A673 (cell line): ENCODE data around the gene RNASE8. TPM values are rescaled to one million over a fixed set of nuclear protein-coding genes. Genes with fewer than 3 reads are reported as not detected.

Experiments
- BruUV-seq: library from RNA; stranded (reverse); fragments of 400-500 nt; replicated peaks from 2 replicates; lab custom pipeline; 2021; lab: Mats Ljungman, UMichigan
- CTCF ChIA-PET: fragments of 300-600 bp; sonication (Branson Sonifier 250); formaldehyde crosslinking; loops from one replicate; lab custom pipeline; 2022; ENCODE audit warnings: antibody characterized with exemption; lab: Charles Lee
- POLR2A ChIA-PET: fragments of 300-600 bp; sonication (Branson Sonifier 250); formaldehyde crosslinking; loops from one replicate; lab custom pipeline; 2022; ENCODE audit warnings: antibody characterized with exemption; ENCODE audit not compliant: low non-redundant PET; lab: Charles Lee
- DNase-seq: peaks from one replicate; pipeline ENCODE4 v3.0.0-alpha.2; 2015; ENCODE audit warnings: low spot score
- H3K27ac ChIP-seq: fragments of 200-600 bp; sonication (generic); 2 replicates; pipeline ENCODE4 v1.5.1; 2016; ENCODE audit warnings: mixed run types, low read depth, mild to moderate bottlenecking, mixed read lengths, antibody characterized with exemption, low read length; ENCODE audit not compliant: poor library complexity, severe bottlenecking
- H3K27me3 ChIP-seq: fragments of 200-600 bp; sonication (generic); replicated peaks from 2 replicates; pipeline ENCODE4 v1.6.1; 2017; ENCODE audit warnings: mixed run types, low read depth, mild to moderate bottlenecking, mixed read lengths, antibody characterized with exemption, low read length; ENCODE audit not compliant: insufficient read depth, poor library complexity
- H3K36me3 ChIP-seq: fragments of 200-600 bp; sonication (generic); 2 replicates; pipeline ENCODE4 v1.6.1; 2016; ENCODE audit warnings: mixed run types, mild to moderate bottlenecking, mixed read lengths, antibody characterized with exemption, low read length; ENCODE audit not compliant: insufficient read depth, poor library complexity, severe bottlenecking
- H3K4me1 ChIP-seq: fragments of 200-600 bp; sonication (generic); 2 replicates; pipeline ENCODE4 v1.6.1; 2017; ENCODE audit warnings: mixed run types, mild to moderate bottlenecking, mixed read lengths, antibody characterized with exemption, low read length; ENCODE audit not compliant: insufficient read depth, poor library complexity, severe bottlenecking
- H3K4me3 ChIP-seq: fragments of 200-600 bp; sonication (generic); 2 replicates; pipeline ENCODE4 v1.5.1; 2016; ENCODE audit warnings: low read depth, mixed run types, mild to moderate bottlenecking, mixed read lengths, low read length; ENCODE audit not compliant: poor library complexity, severe bottlenecking
- H3K9me3 ChIP-seq: fragments of 200-600 bp; sonication (generic); 2 replicates; pipeline ENCODE4 v1.6.1; 2016; ENCODE audit warnings: mixed run types, low read depth, mild to moderate bottlenecking, mixed read lengths, antibody characterized with exemption, low read length; ENCODE audit not compliant: poor library complexity, severe bottlenecking
- CTCF ChIP-seq: fragments of 300-800, 200-600 bp; sonication (generic); conservative IDR thresholded peaks from 2 replicates; pipeline ENCODE4 v1.5.1; 2017; ENCODE audit warnings: low read depth, mild to moderate bottlenecking, antibody characterized with exemption, low read length, moderate library complexity, mixed read lengths
- EZH2 ChIP-seq: fragments of 200-600 bp; sonication (generic); IDR thresholded peaks from 2 replicates; pipeline ENCODE4 v1.6.1; 2017; ENCODE audit warnings: borderline replicate concordance, low read depth, mild to moderate bottlenecking, mixed read lengths, antibody characterized with exemption, low read length; ENCODE audit not compliant: poor library complexity, severe bottlenecking
- intact Hi-C: fragments of 100-400 bp; cut with micrococcal nuclease; formaldehyde crosslinking; loops from one replicate; pipeline ENCODE4 v1.10.0; 2022; ENCODE audit not compliant: unreplicated experiment
- total RNA-seq: library from RNA; stranded (reverse); gene quantifications from 2 replicates; pipeline ENCODE4 v1.2.3, GENCODE V29; 2021

The RNASE8 gene
- total RNA-seq, 1 experiment from 2014 or later: not detected

- no peaks in the 10 kb centered on the region for H3K36me3 ChIP-seq
- ChIA-PET CTCF (no interaction called here), POLR2A (no interaction called here)
- no peak for DNase-seq
- TF ChIP-seq CTCF (no peak), EZH2 (no peak)
- H3K9me3 ChIP-seq: no peaks in the 10 kb centered on the region
- H3K27ac ChIP-seq: no peak overlapping the region
- intact Hi-C loops: loop anchor here (10.0 kb wide), 1 partner anchor 342 kb away; no protein-coding TSS in a partner anchor
- no peaks in the 10 kb centered on the region for H3K27me3 ChIP-seq
- no TSS peak for BruUV-seq
- no peaks in the 10 kb centered on the region for H3K4me1 ChIP-seq
- H3K4me3 ChIP-seq: no peak overlapping the region
Observed at GRCh38 chr14:21036751-21037150, 20.9 kb upstream of the RNASE8 start.

- no TSS peak for BruUV-seq
- no peaks in the 10 kb centered on the region for H3K27me3 ChIP-seq
- H3K27ac ChIP-seq: no peak overlapping the region
- H3K4me1 ChIP-seq: no peaks in the 10 kb centered on the region
- H3K4me3 ChIP-seq: no peak overlapping the region
- no peaks in the 10 kb centered on the region for H3K9me3 ChIP-seq
- intact Hi-C loops: loop anchor here (10.0 kb wide), 1 partner anchor 342 kb away; no protein-coding TSS in a partner anchor
- ChIA-PET CTCF (interaction anchor here (1.0 kb wide), 1 partner anchor 23 kb away, joined by 3 read pairs; no protein-coding TSS in a partner anchor), POLR2A (no interaction called here)
- no peaks in the 10 kb centered on the region for H3K36me3 ChIP-seq
- DNase-seq: no peak
- TF ChIP-seq EZH2 (no peak), CTCF (no peak)
Observed at GRCh38 chr14:21037156-21037555, 20.5 kb upstream of the RNASE8 start.

- H3K36me3 ChIP-seq: no peaks in the 10 kb centered on the region
- BruUV-seq: no TSS peak
- POLR2A ChIA-PET: no interaction called here
- DNase-seq: no peak
- intact Hi-C loops: loop anchor here (10.0 kb wide), 1 partner anchor 344 kb away; no protein-coding TSS in a partner anchor
- no peaks in the 10 kb centered on the region for H3K4me1 ChIP-seq
- CTCF ChIA-PET: no interaction called here
- no peak overlapping the region for H3K4me3 ChIP-seq
- TF ChIP-seq CTCF: no peak
- no peak for TF ChIP-seq EZH2
- no peaks in the 10 kb centered on the region for H3K27me3 ChIP-seq
- H3K9me3 ChIP-seq: no peaks in the 10 kb centered on the region
- no peak overlapping the region for H3K27ac ChIP-seq
Observed at GRCh38 chr14:21038441-21039422, 18.9 kb upstream of the RNASE8 start.
